Esophagus (tissue), 2 donors: ENCODE data around the gene SEC31A. TPM values are rescaled to one million over a fixed set of nuclear protein-coding genes. Genes with fewer than 3 reads are reported as not detected.

Experiments used
- H3K27ac ChIP-seq, 2 donors: one replicate each; pipeline ENCODE4 v1.5.1; 2013; ENCODE audit warnings: low read depth in 2 of 2, mild to moderate bottlenecking in 2 of 2, inconsistent platforms in 1 of 2, low read length in 1 of 2, moderate library complexity in 1 of 2
- H3K27me3 ChIP-seq, 2 donors: one replicate each; pipeline ENCODE4 v1.6.1; 2013; ENCODE audit warnings: low read length in 2 of 2, control low read depth in 1 of 2, mild to moderate bottlenecking in 1 of 2; ENCODE audit not compliant: insufficient read depth in 2 of 2, control insufficient read depth in 1 of 2
- H3K36me3 ChIP-seq, 2 donors: one replicate each; pipeline ENCODE4 v1.6.1; 2013; ENCODE audit warnings: low read length in 1 of 2; ENCODE audit not compliant: control insufficient read depth in 2 of 2, insufficient read depth in 2 of 2
- H3K4me1 ChIP-seq, 2 donors: one replicate each; pipeline ENCODE4 v1.6.1; 2013; ENCODE audit warnings: low read length in 1 of 2; ENCODE audit not compliant: control insufficient read depth in 2 of 2, insufficient read depth in 2 of 2
- H3K4me3 ChIP-seq, 2 donors: one replicate each; pipeline ENCODE4 v1.5.1; 2013; ENCODE audit warnings: low read length in 2 of 2, mild to moderate bottlenecking in 2 of 2, low read depth in 1 of 2, moderate library complexity in 1 of 2
- H3K9me3 ChIP-seq, 2 donors: one replicate each; pipeline ENCODE4 v1.6.1; 2013; ENCODE audit warnings: mild to moderate bottlenecking in 2 of 2, low read depth in 1 of 2, low read length in 1 of 2, moderate library complexity in 1 of 2; ENCODE audit not compliant: control insufficient read depth in 2 of 2, insufficient read depth in 1 of 2
- WGBS, 2 donors: extraction: QIAGEN DNeasy Blood & Tissue Kit; methylation state at CpG; one replicate each; pipeline ENCODE4 v1.1.7; 2013; 5-methylcytosine and 5-hydroxymethylcytosine counted together
- polyA plus RNA-seq, 2 donors: library from polyadenylated mRNA; stranded (reverse); fragments of 200-250 nt; gene quantifications; one replicate each; pipeline ENCODE4 v1.2.3, GENCODE V29; 2013
- donor health status: healthy with polysubstance abuse.
- donor health status: Bipolar disorder and iron deficiency.

SEC31A gene
- polyA plus RNA-seq, 2 donors: 72.5 to 131 TPM

DNA sequence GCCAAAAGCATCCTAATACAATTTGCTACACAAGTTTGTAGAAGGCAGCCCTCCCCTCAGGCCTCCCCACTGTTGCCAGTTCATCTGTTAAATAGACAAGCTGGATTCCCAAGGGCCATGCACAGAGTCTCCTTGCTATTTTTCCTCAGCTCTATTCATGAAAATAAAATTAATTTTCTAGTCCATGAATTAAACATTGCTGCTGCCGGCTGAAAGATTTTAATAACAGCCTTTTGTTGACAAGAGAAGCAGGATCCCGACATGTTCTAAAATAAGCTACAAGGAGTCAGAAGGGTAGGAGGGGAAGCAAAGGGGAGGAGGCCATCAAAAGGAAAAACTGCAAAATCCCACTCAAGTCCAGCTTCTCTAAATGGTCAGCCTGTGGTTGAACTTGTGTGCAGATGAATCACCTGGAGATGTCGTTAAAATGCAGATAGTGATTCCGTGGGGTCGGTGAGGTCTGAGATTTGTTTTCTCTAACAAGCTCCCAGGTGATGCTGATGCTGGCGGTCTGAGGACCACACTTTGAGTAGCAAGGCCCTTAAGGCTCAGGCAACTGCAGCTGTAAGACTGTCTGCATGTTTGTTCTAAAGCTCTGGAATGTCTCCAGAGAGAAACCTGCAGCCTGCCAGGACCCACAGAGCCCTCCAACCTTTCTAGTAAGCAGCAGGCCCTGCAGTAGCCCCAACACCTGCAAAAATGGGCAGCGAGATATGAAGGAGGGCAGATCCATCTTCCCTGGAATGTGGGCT, 101.8 kb downstream of the SEC31A start:
- no peaks in the 10 kb centered on the region for H3K36me3 ChIP-seq
- H3K27ac ChIP-seq: no peak overlapping the region
- H3K9me3 ChIP-seq: no peaks in the 10 kb centered on the region
- WGBS, 2 donors: 59 to 68% methylated on average over 7 of the region's 7 CpGs
- H3K4me1 ChIP-seq: no peaks in the 10 kb centered on the region
- no peaks in the 10 kb centered on the region for H3K27me3 ChIP-seq
- H3K4me3 ChIP-seq: no peak overlapping the region

DNA sequence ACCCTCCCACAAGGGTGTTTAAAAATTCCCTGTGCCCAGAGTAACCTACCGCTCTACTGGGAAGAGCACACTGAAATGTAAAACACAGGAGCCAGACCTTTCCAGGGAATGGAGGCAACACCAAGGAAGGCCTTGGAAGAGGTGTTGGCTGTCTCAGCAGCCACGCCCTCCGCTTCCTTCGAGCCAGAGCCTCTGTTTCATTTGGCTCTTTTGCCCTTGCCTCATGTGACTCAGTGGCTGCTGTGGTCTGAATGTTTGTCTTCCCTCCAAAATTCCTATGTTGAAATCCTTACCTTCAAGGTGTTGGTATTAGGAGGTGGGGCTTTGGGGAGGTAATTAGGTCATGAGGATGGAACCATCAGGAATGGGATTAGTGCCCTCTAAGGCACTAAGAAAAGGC, 103.6 kb downstream of the SEC31A start:
- no peaks in the 10 kb centered on the region for H3K4me1 ChIP-seq
- WGBS, 2 donors: 79 to 80% methylated on average over 4 of the region's 4 CpGs
- no peaks in the 10 kb centered on the region for H3K9me3 ChIP-seq
- no peak overlapping the region for H3K4me3 ChIP-seq
- H3K36me3 ChIP-seq: no peaks in the 10 kb centered on the region
- no peak overlapping the region for H3K27ac ChIP-seq
- H3K27me3 ChIP-seq: no peaks in the 10 kb centered on the region

DNA sequence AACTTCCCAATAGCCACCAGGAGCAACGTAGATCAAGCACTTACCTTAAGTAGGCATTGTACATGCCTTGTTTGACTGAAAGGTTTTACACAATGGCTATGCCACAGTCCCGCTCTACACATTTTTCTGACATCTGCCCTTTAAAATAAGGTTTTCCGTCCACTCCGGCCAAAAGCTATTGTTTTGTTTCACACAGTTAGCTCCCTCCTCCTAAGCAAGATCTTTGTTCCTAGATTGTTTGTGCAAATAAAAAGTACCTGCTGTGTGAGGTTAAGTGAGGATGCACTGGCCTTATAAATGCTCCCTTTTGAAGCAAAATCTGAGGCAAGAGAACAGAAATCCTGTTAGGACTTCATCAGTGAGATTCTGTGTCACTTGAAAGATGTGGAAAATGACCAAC, 104.1 kb downstream of the SEC31A start:
- WGBS, 2 donors: 61 to 84% methylated on average over 4 of the region's 4 CpGs
- no peak overlapping the region for H3K27ac ChIP-seq
- H3K9me3 ChIP-seq: no peaks in the 10 kb centered on the region
- no peaks in the 10 kb centered on the region for H3K27me3 ChIP-seq
- H3K4me1 ChIP-seq: no peaks in the 10 kb centered on the region
- H3K4me3 ChIP-seq: no peak overlapping the region
- no peaks in the 10 kb centered on the region for H3K36me3 ChIP-seq

DNA sequence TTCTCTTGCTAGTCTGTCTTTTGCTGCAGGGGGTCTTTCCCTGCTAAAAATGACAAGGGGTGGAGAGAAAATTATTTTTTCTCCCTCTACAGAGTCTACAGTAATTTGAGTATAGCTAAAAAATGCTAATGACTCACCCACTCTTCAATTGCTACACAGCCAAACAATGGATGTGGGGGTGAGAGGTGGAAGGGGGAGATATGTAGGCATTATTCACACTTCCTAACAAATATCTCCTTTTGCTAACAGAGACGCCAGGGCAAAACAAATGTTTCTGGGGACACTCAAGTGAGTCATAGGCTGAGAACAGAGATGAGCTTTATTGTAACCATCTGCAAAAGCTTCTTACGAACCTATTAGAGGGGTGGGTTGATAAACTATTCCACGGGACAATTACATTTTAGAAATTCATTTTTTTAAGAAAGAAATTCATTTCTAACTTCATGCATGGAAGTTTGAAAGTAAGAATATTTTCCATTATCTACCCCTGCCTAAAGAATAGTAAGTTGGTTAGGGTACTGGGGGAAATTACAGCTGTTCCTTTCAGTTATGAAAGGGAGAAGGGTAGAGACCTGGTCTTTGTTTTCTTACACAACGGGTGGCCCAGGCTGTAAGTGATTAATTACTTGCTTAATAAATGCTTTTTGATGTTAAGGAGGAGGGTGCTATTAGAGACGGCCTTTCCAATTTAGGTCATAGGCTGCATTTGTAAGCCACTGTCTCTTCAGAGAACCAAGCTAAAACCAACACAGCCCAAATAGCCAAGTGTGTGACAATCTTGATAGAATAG, 105.1 kb downstream of the SEC31A start:
- Histone ChIP-seq H3K36me3 (no peaks in the 10 kb centered on the region), H3K4me1 (no peaks in the 10 kb centered on the region), H3K27me3 (no peaks in the 10 kb centered on the region), H3K27ac (no peak overlapping the region), H3K4me3 (no peak overlapping the region), H3K9me3 (no peaks in the 10 kb centered on the region)
- WGBS, 2 donors: 42 to 51% methylated on average over 5 of the region's 5 CpGs

DNA sequence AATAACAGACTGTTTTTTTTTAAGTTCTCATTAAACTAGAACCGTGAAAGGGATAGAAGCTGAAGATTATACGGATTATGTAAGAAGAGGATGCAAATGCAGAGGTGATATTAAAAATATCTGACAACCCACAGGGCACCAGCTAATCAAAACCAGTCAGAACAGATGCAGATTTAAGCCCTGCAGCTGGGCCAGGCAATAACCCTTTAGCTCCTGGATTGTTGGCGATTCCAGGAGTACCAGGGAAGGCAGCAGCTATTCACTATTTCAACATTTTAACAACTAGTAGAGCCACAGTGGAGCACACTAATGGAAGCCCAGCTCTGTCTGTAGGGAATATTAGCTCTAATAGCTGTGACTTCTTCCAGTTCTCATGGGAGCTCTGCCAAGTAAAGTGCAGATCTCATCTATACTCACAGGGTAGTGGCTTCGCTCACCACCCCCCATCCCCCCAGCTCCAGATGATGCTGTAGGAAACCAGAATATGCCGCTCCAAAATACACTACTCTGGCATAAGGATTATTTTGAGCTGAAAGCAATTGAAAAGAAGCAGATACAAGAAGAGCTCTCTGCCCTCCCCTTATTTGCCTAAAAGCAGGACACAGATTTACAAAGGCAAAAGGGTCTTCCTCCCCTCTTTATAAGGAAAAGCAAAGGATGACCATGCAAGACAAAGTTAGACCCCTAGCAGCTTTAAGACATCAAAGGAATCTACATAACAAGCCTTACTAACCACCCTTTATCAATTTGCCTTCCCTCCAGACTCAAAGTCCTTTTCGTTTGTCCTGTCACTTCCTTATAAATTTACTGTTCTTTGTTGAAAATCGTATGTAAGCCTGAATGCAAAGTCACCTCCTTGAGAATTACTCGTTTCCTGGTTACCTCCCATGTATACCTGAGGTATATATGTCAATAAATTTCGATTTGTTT, 106.0 kb downstream of the SEC31A start:
- H3K27ac ChIP-seq: no peak overlapping the region
- WGBS, 2 donors: 38 to 39% methylated on average over 9 of the region's 9 CpGs

DNA sequence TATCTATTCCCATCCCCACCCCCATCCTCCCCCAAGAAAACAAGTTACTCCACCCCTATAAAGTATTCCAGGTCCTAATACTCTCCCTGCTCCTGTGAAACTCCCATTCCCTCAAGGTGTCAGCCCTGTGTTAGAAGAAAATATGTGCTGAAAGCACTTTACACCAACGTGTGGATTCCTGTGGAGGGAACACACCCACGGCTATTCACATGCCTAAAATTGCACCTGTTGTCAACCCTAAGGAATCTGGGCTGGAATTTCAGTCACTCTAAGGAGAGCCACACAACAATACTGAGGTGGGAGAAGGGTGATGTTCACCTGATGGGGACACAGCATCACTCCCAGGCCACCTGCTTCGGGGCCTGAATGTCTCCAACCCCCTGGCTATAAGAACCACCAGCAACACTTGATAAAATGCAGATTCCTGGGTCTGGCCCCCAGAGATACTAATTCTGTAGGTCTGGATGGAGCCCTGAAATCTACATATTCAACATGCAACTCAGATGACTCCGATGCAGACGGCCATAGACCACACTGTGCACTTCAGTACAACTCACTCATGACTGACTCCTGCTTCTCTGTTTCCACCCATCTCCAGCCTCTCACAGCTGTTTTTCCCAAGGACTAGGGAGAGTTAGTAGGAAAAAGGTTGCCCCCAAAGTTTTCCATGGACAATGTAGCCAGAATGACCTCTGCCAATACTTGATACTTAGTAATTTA, 108.2 kb downstream of the SEC31A start:
- 64 to 83% methylated on average over 5 of the region's 5 CpGs for WGBS, 2 donors
- no peaks in the 10 kb centered on the region for H3K27me3 ChIP-seq
- no peaks in the 10 kb centered on the region for H3K9me3 ChIP-seq
- no peaks in the 10 kb centered on the region for H3K4me1 ChIP-seq
- no peak overlapping the region for H3K27ac ChIP-seq
- H3K36me3 ChIP-seq: no peaks in the 10 kb centered on the region
- H3K4me3 ChIP-seq: no peak overlapping the region

More for the DNA sequence above, 106.0 kb downstream of the SEC31A start:
- H3K9me3 ChIP-seq: no peaks in the 10 kb centered on the region
- no peak overlapping the region for H3K4me3 ChIP-seq
- no peaks in the 10 kb centered on the region for H3K27me3 ChIP-seq
- no peaks in the 10 kb centered on the region for H3K36me3 ChIP-seq
- no peaks in the 10 kb centered on the region for H3K4me1 ChIP-seq

DNA sequence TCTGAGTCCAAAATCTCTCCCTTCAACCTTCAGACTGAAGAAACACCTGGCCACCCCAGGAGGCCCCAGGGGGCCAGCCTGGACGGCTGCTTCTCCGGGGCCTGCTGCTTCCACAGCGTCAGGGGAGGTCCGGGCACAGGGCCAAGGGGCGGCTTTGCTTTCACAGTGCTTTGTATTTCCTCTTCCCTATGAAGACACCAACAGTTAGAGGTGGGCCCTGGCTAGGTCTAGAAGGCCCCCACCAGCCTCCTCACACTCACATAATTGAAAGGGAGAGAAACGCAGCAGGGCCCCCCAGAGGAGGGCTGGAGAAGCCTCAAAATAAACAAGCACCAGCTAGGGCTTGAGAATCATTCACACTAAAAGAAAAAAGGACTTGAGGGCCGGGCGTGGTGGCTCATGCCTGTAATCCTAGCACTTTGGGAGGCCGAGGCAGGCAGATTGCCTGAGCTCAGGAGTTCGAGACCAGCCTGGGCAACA, 110.2 kb downstream of the SEC31A start:
- Histone ChIP-seq H3K4me3 (no peak overlapping the region), H3K36me3 (no peaks in the 10 kb centered on the region), H3K27me3 (no peaks in the 10 kb centered on the region), H3K4me1 (no peaks in the 10 kb centered on the region), H3K27ac (no peak overlapping the region), H3K9me3 (no peaks in the 10 kb centered on the region)
- whole genome bisulfite sequencing, 2 donors: 26 to 34% methylated on average over 10 of the region's 10 CpGs

DNA sequence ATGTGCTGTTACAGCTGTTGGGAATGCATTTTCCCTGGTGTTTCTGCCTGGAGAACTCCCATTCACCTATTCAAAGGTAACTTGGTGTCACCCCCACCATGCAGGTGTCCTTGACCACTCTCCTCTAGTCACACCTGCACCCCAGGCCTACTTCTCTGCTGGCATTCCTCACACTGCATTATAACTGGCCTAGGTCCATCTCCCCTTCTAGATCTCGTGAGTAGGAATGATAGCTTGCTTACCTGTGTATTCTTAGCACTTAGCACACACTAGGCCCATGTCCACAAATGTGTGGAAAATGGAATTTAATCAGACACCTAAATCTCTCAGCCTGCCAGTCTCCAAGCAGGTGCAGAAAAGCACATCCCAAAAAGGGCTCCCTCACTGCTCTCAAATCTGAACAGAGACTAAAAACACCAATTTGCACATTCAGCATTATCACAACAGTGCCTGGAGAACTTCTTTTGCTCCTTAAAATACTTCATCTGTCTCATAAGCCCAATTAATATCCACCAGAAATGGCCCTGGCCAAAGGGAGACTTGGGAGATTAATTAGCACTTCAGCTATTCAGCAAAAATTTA, 110.7 kb downstream of the SEC31A start:
- no peaks in the 10 kb centered on the region for H3K27me3 ChIP-seq
- H3K4me3 ChIP-seq: no peak overlapping the region
- H3K36me3 ChIP-seq: no peaks in the 10 kb centered on the region
- no peak overlapping the region for H3K27ac ChIP-seq
- no peaks in the 10 kb centered on the region for H3K9me3 ChIP-seq
- H3K4me1 ChIP-seq: no peaks in the 10 kb centered on the region
- WGBS, 2 donors: 42 to 66% methylated on average over 1 of the region's 1 CpG
